Astrocyte (in vitro differentiated cells and primary cell): ENCODE measurements around the gene ITGB8. TPM values are rescaled to one million over a fixed set of nuclear protein-coding genes. Genes with fewer than 3 reads are reported as not detected.

Experiments
- DNase-seq: peaks from one replicate; pipeline ENCODE4 v3.0.0-alpha.2; 2010; ENCODE audit warnings: low read depth
- FAIRE-seq: peaks from 2 replicates; lab custom pipeline; 2011; peaks lifted over from hg19 to GRCh38; lab: Jason Lieb, UNC
- H2AFZ ChIP-seq: 2 replicates; pipeline ENCODE4 v1.6.0; 2012; ENCODE audit warnings: low read depth, low read length, inconsistent platforms
- H3K27ac ChIP-seq: 2 replicates; pipeline ENCODE4 v1.5.1; 2011; ENCODE audit warnings: low read depth, low read length, inconsistent platforms
- H3K27me3 ChIP-seq: 2 replicates; pipeline ENCODE4 v1.6.0; 2011; ENCODE audit warnings: low read length, inconsistent platforms; ENCODE audit not compliant: insufficient read depth
- H3K36me3 ChIP-seq: 2 replicates; pipeline ENCODE4 v1.5.1; 2011; ENCODE audit warnings: low read length, inconsistent platforms; ENCODE audit not compliant: insufficient read depth
- H3K4me1 ChIP-seq: 2 replicates; pipeline ENCODE4 v1.5.1; 2011; ENCODE audit warnings: low read length, inconsistent platforms; ENCODE audit not compliant: insufficient read depth
- H3K4me2 ChIP-seq: 2 replicates; pipeline ENCODE4 v1.6.0; 2012; ENCODE audit warnings: low read length, inconsistent platforms
- H3K4me3 ChIP-seq: 2 replicates; pipeline ENCODE4 v1.5.1; 2011; ENCODE audit warnings: low read depth, mild to moderate bottlenecking, low read length, inconsistent platforms; ENCODE audit not compliant: insufficient read depth
- H3K79me2 ChIP-seq: 2 replicates; pipeline ENCODE4 v1.6.0; 2012; ENCODE audit warnings: mild to moderate bottlenecking, low read length, inconsistent platforms; ENCODE audit not compliant: insufficient read depth
- H3K9ac ChIP-seq: 2 replicates; pipeline ENCODE4 v1.6.0; 2012; ENCODE audit warnings: mild to moderate bottlenecking, low read length, inconsistent platforms
- H3K9me3 ChIP-seq: 2 replicates; pipeline ENCODE4 v1.5.1; 2012; ENCODE audit warnings: low read depth, mild to moderate bottlenecking, low read length, inconsistent platforms; ENCODE audit not compliant: insufficient read depth
- H4K20me1 ChIP-seq: 2 replicates; pipeline ENCODE4 v1.6.0; 2012; ENCODE audit warnings: low read length, inconsistent platforms; ENCODE audit not compliant: insufficient read depth
- H3K27ac Mint-ChIP-seq: one replicate; pipeline ENCODE4 v1.8.0; 2021; ENCODE audit warnings: mild to moderate bottlenecking, mixed read lengths; ENCODE audit not compliant: unreplicated experiment
- H3K27me3 Mint-ChIP-seq: one replicate; pipeline ENCODE4 v1.8.0; 2021; ENCODE audit warnings: low read depth, mixed read lengths; ENCODE audit not compliant: unreplicated experiment
- H3K36me3 Mint-ChIP-seq: one replicate; pipeline ENCODE4 v1.8.0; 2021; ENCODE audit warnings: low read depth, mixed read lengths; ENCODE audit not compliant: unreplicated experiment
- H3K4me1 Mint-ChIP-seq: one replicate; pipeline ENCODE4 v1.8.0; 2021; ENCODE audit warnings: low read depth, mixed read lengths; ENCODE audit not compliant: unreplicated experiment
- H3K4me3 Mint-ChIP-seq: one replicate; pipeline ENCODE4 v1.8.0; 2021; ENCODE audit warnings: mild to moderate bottlenecking, moderate library complexity, mixed read lengths; ENCODE audit not compliant: unreplicated experiment
- H3K9me3 Mint-ChIP-seq: one replicate; pipeline ENCODE4 v1.8.0; 2021; ENCODE audit warnings: mild to moderate bottlenecking, mixed read lengths; ENCODE audit not compliant: unreplicated experiment
- CTCF ChIP-seq: IDR thresholded peaks from 2 replicates; pipeline ENCODE4 v1.5.1; 2011; ENCODE audit warnings: low read depth, mild to moderate bottlenecking, inconsistent platforms, low read length, moderate library complexity; ENCODE audit not compliant: insufficient read depth
- EZH2 ChIP-seq: IDR thresholded peaks from 2 replicates; pipeline ENCODE4 v1.6.1; 2012; ENCODE audit warnings: mild to moderate bottlenecking, low read length, inconsistent platforms; ENCODE audit not compliant: insufficient read depth
- total RNA-seq: library from RNA; stranded (reverse); gene quantifications from 2 replicates; pipeline ENCODE4 v1.2.1, GENCODE V29; 2021

Gene ITGB8
- total RNA-seq, 1 donor from 2014 or later, result 10.8 TPM

GRCh38 chr7:20438694-20439376 lies 108.1 kb downstream of the ITGB8 start:
- no peaks in the 10 kb centered on the region for H3K79me2 ChIP-seq
- TF ChIP-seq EZH2 (no peak), CTCF (no peak)

GRCh38 chr7:20439416-20440185 lies 108.9 kb downstream of the ITGB8 start:
- Mint-ChIP-seq H3K4me3 (no peak overlapping the region), H3K27me3 (peaks cover 5% of the 10 kb centered on the region), H3K4me1 (peaks cover 8% of the 10 kb centered on the region), H3K36me3 (no peaks in the 10 kb centered on the region), H3K27ac (no peak overlapping the region), H3K9me3 (peaks cover 6% of the 10 kb centered on the region)
- H3K27me3 ChIP-seq, result no peaks in the 10 kb centered on the region
- no peak overlapping the region for H3K9ac ChIP-seq
- no peak overlapping the region for H3K4me3 ChIP-seq
- no peak overlapping the region for H2AFZ ChIP-seq
- no peaks in the 10 kb centered on the region for H3K4me1 ChIP-seq
- DNase-seq (no peak), FAIRE-seq (no peak)
- TF ChIP-seq EZH2 (no peak), CTCF (no peak)
- H3K36me3 ChIP-seq, result no peaks in the 10 kb centered on the region
- no peaks in the 10 kb centered on the region for H3K79me2 ChIP-seq
- H3K4me2 ChIP-seq, result no peak overlapping the region
- H3K9me3 ChIP-seq, result no peaks in the 10 kb centered on the region
- H3K27ac ChIP-seq, result no peak overlapping the region
- H4K20me1 ChIP-seq, result no peaks in the 10 kb centered on the region

More at GRCh38 chr7:20438694-20439376, 108.1 kb downstream of the ITGB8 start:
- Histone ChIP-seq H3K4me1 (no peaks in the 10 kb centered on the region), H3K9ac (no peak overlapping the region), H3K27ac (no peak overlapping the region), H3K36me3 (no peaks in the 10 kb centered on the region), H3K4me2 (no peak overlapping the region), H3K9me3 (no peaks in the 10 kb centered on the region), H3K4me3 (no peak overlapping the region), H4K20me1 (no peaks in the 10 kb centered on the region), H3K27me3 (no peaks in the 10 kb centered on the region), H2AFZ (no peak overlapping the region)
- DNase-seq (no peak), FAIRE-seq (no peak)
- peaks cover 5% of the 10 kb centered on the region for H3K27me3 Mint-ChIP-seq
- no peaks in the 10 kb centered on the region for H3K36me3 Mint-ChIP-seq
- peaks cover 6% of the 10 kb centered on the region for H3K9me3 Mint-ChIP-seq
- H3K27ac Mint-ChIP-seq, result no peak overlapping the region
- H3K4me3 Mint-ChIP-seq, result no peak overlapping the region
- H3K4me1 Mint-ChIP-seq, result peaks cover 2% of the 10 kb centered on the region
